GM19193 (cell line): Measurements from ENCODE around the gene NPAS3.

Experiments
- POLR2A ChIP-seq: IDR thresholded peaks from 4 replicates; pipeline ENCODE4 v1.6.1; 2011; ENCODE audit not compliant: insufficient read depth, insufficient read length; ENCODE audit errors: extremely low read depth

Gene NPAS3

DNA sequence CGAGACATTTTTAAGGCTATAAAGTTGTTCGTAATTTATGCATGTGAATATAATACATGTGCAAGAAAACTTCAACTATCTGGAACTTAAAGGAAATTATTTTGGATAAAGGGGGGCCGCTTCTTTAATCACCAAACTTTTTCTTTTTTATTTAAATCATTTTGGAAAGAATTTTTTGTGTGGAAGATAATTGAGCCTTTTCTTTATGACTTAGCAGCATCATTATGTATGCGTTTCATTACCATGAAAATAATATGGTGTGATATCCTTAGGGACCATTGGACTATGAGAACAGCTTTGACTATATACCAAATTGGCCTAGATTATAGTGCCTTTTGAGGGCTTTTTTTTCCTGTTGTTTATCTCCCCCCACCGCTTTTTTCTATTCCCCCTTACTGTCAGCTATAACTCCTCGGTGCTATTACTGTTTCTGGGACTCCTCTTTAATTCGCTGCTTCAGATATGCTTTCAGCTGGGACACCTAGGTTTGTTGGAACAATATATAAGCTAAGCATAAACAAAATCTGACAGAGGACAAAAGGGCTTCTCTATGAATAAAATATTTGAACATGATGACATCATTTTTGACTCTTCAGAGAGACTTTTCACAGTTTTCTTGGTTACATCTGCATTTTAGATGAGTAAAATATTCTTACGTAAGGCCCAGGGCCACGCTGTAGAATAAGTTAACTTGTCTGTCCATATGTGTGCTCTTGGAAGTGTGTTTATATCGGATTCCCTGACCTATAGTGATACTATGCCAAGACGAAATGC, 392.7 kb downstream of the NPAS3 start:
- no peak for TF ChIP-seq POLR2A

- TF ChIP-seq POLR2A = no peak
Measured at GRCh38 chr14:33332497-33332896, 393.8 kb downstream of the NPAS3 start.

DNA sequence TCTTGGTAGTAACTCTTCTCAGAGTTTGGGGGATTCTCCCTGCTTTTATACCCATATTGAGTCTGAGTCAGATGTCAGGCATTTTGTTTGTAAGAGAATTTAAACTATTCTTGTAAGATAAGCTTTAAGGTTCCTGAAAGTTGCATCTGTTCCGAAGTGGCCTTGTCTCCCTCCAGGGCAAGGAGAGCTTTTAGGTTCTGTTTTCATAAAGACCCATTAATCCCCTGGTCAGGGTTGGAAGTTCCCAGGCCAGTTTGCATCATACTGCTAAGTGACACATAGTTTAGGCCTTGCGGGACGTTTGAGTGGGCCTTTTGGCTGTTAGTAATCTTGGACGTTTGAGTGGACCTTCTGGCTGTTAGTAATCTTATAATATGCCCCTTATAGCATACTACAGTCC, 396.7 kb downstream of the NPAS3 start:
- no peak for TF ChIP-seq POLR2A

GRCh38 chr14:33342299-33342974, 403.8 kb downstream of the NPAS3 start:
- TF ChIP-seq POLR2A = no peak

DNA sequence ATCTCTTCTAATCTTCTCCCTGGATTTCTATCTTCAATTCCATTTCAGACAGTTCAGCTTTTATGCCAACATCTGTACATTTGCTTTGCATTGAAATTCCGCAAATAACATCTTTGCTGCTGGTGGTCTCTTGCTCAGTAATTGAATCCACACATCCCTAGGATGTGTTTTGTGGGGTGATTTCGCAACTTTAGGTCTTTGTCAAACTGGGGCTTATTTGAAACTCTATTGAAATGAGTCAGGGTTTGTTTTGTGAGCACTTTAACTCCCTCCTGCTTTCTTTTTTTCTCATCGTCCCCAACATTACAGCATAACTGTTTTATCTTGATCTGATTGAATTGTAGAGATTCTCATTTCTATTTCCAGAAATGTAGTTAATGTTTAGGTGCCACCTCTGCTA, 404.3 kb downstream of the NPAS3 start:
- no peak for TF ChIP-seq POLR2A

DNA sequence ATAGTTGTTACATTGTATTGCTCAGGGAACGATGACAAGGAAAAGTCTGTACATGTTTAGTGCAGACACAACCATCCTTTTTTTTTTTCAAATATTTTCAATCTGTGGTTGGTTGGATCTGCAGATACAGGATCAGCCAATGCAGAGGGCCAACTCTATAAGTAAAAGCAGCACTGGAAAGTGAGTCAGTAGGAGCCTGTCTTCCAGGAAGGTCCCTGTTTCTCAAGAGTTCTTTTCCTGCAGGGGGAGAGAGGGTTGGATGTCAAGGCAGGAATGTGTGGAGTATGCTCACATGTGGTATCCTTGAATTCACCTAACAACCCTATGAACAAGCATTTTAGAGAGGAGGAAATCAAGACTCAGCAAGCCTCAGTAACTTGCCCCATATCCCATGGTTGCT, 409.1 kb downstream of the NPAS3 start:
- no peak for TF ChIP-seq POLR2A

- TF ChIP-seq POLR2A = no peak
Measured at GRCh38 chr14:33348510-33348909, 409.8 kb downstream of the NPAS3 start.

DNA sequence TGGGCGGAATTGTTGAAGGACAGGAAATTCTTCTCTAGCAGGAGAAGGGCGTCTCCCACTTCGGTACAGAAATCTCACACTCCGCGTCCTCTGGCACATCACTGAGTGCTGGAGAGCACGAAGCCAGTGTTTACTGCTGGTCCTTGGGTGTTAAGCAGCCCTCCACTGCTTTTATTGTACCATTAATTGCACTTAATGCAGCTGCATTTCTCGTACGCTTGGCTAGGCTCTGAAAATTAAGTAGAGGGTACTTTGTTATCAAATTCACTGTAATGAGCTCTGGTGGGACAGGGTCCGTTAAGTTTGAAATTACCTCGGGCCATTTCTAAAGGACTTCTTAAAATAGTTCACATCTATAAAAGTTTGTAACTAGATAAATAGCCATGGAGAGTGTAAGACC, 411.2 kb downstream of the NPAS3 start:
- TF ChIP-seq POLR2A = no peak

DNA sequence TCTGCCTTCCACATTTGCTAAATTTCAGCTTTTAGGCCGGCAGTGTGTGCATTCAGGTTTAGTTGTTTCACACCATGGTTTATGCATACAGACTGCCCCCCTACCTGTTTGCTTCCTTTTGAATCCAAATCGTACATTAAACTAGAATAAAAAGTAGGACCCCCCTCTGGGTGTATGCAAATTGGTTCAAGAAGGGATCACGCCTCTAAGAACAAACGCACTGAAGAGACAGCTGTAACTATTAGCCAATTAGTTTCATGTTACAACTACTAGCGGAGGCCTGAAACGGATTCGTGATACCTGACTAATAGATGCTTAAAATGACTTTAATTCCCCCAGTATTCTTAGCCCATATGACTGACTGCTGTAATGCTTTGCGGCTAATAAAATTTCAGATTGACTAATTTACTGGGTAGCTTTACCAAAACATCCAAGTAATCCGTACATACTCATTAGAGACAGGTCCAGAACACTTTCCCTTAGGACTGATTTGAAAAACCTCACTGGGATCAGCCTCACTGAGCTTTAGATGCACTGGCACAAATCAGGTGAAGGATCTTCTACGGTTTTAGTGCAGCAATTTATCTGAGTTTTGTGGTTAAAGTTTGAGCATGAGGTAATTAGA, 411.8 kb downstream of the NPAS3 start:
- TF ChIP-seq POLR2A = no peak

GRCh38 chr14:33352821-33353220, 414.1 kb downstream of the NPAS3 start:
- TF ChIP-seq POLR2A = no peak

DNA sequence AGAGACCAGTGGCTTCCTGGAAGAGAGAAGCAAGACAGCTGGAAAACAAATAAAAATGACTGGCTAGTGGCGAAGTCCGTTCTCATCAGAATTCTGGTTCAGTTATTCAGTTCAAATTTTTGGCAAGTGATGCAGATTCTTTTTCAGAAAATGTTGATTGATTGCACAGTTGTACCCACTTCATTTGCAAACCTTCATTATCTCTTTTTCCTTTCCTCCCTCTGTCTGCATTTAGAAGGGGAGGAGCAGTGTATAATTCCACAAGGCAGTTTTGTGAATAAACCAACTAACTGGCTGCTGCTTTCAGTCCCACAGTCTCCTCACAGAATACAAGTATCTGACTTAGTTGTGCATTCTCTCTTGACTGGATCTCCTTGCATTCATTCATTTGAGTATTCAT, 417.5 kb downstream of the NPAS3 start:
- TF ChIP-seq POLR2A = no peak

GRCh38 chr14:33357225-33358010, 418.7 kb downstream of the NPAS3 start:
- no peak for TF ChIP-seq POLR2A

- TF ChIP-seq POLR2A = no peak
Measured at GRCh38 chr14:33359288-33359881, 420.7 kb downstream of the NPAS3 start.

DNA sequence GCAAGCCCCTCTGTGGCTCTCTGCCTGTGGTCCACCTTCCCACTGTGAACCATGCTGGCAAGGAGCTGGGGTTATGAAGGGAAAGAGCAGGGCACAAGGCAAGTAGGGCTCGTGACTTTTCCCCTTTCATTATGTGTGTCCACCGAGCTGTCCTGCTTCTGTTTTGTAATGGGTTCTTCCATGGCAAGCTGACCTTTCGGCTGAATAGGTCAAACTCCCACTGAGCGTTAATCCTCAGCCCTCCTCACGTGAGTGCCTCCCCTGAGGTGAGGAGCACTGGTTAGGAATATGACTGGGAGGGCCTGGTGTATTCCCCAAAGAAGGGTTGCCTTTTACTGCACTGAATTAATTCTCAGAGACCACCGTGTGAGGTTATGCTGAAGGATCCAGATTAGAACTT, 424.3 kb downstream of the NPAS3 start:
- TF ChIP-seq POLR2A = no peak

DNA sequence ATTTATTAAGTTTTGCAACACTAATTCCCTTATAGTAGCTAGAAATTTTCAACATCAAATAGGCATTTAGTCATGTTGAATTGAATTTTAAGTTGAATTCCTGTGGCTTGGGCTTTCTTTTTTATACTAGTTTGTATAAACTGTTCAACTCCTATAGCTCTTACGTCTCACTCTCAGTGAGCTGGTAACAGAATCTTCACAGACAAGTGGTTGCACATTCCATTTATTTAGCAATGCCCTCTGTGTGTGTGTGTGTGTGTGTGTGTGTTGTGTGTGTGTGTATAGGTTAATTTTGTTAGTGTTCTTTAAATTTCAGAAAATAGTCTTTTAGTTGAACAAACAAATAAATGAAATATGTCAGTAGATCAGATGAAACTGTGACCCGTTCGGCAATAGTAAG, 425.0 kb downstream of the NPAS3 start:
- TF ChIP-seq POLR2A = no peak
